DOHH2 (cell line): ENCODE measurements around the gene FBN1.

Experiments
- CTCF ChIP-seq: fragments of 200-600 bp; sonication (generic); IDR thresholded peaks from one replicate; pipeline ENCODE4 v1.5.1; 2014; ENCODE audit warnings: antibody characterized with exemption, mild to moderate bottlenecking, low read depth, low read length; ENCODE audit not compliant: poor library complexity, severe bottlenecking
- EZH2phosphoT487 ChIP-seq: fragments of 200-600 bp; sonication (generic); IDR thresholded peaks from 2 replicates; pipeline ENCODE4 v1.6.1; 2017; ENCODE audit warnings: borderline replicate concordance, mild to moderate bottlenecking, antibody characterized with exemption, low read length, moderate library complexity, mixed read lengths

GRCh38 chr15:48554112-48554511 lies 91.4 kb downstream of the FBN1 start:
- no peak for TF ChIP-seq CTCF
- no peak for TF ChIP-seq EZH2phosphoT487
